Left lobe of liver (tissue), 2 donors: ENCODE measurements around the gene SLC34A1. TPM values are rescaled to one million over a fixed set of nuclear protein-coding genes. Genes with fewer than 3 reads are reported as not detected.

Experiments
- ATAC-seq: fragments of 200-7000 bp; cut with Tn5 transposase; one replicate; pipeline ENCODE4 v1.9.1; 2020; ENCODE audit warnings: mild to moderate bottlenecking, moderate library complexity
- DNase-seq: peaks from one replicate; pipeline ENCODE4 v3.0.0-alpha.2; 2020; ENCODE audit warnings: low spot score
- total RNA-seq: library from RNA; stranded (reverse); gene quantifications from one replicate; pipeline ENCODE4 v1.2.1, GENCODE V29; 2021
- donor health status: DM: no; HTN: no; CAD: no; lungs with moderate emphysema.
- donor health status: DM: no; HTN: yes; CAD: no.

SLC34A1 gene
- total RNA-seq, 1 donor from 2014 or later = 3.0 TPM

DNA sequence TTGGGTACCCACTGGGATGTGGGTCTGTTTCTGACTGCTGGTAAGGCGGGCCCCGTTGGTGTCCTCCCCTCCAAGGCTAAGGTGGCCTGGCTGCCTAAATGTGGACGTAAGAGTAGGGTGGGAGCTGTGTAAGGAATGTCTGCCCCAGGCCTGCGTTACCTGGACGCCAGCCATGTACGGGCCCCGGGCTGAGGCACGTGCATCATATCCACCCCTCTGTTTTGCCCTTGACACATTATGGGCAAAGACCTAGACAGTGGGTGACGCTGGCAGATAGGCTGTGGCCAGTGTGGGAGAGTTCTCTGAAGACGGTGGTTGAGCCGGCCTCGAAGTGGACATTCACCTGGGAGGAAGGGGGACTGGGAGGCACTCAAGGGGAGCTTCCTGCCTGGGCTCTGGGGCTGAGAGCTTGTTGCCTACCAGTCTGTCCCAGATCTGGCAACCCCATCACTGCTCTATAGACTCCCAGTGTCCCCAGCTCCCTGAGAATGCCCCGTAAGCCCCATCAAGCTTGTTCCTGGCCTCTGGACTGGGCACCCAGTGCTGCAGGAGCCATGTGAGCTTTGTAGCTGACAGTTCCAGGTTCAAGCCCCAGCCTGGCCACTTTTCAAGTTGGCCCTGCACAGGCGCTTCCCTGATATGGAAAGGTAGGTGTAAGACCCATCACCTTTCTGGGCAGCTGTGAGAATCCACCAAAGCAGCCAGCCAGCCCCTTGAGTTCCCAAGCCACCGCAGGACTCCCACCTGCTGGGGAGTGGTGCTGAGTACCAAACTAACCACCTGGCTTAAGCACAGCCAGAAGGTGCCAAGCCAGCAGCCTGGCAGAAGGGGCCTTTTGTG is 59.1 kb downstream of the SLC34A1 start:
- peak; percentile 44 for DNase-seq
- no peak for ATAC-seq

DNA sequence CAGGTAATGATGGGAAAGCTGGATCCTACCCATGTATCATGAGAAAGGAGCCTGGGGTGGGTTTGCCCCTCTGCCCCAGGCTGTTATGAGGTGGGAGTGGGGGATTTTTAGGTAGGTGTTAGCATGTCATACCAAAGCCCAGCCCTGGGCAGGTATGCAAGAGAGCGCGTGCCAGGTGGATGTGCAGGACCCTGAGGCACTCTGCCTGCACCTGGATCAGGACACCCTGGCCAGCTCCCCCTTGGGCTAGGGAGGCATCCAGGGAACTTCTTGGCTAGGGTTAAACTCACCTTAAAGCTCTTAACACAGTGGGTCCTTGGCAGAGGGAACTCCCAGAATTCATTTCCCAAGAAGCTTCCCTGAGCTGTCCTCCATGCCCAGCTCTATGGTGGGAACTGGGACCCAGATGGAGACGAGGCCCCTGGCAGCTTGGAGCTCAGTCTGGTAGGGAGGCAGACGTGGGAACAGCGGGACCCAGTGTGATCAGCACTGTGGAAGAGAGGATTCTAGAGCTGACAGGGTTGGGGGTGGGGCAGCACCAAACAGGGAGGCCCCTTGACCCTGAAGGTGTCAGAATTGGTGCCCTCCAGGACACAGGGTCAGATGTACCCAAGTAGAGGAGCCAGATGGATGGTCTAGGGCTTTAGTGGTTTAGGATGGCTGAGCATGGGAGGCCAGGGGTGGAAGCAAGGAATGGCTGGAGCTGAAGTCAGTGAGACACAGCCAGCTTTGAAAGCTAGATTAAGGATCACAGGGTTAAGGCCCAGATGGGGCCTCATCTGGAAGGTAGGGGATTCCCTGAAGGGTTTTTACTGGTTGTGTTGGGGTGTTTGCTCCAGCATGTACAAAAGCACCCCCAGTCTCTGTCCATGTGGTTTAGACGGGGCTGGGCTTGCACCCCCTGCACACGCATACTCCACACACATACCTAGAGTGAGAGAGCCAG is 60.1 kb downstream of the SLC34A1 start:
- DNase-seq (peak; percentile 45), ATAC-seq (no peak)

DNA sequence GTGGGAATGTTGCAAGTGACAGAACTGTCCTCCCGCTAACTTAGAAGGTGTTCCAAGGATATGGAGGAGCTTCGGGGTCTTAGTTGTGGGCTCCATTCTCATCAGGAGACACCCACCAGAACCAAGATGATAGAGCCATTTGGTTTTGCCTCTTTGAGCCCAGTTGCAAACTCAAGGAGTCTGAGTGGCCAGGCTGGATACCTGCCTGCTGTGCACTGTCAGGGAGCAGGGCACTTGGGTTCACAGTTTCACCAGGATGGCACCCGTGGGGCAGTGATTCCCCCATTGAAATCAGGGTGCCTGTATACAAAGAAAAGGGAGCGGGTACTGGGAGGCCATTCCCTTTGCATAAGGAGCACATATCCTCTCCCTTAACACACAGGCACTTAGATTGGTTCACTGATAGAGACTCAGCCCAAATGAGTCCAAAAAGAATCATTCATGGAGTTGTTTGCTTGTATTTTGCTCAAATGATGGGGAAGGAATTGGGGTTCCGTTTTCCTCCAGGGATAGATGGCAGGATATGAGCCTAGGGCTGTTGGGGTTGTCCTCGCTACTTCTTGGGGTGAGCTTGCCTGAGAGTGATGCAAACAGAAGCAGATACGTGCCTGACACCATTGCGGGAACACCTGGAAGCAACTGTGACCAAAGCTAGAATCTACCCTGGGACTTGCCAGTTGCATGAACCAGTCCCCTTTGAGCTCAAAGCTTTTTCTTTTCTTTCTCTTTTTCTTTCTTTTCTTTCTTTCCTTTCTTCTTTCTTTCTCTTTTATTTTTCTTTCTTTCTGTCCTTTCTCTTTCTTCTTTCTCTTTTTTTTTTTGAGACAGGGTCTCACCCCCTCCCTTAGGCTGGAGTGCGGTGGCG is 61.0 kb downstream of the SLC34A1 start:
- no peak for ATAC-seq
- no peak for DNase-seq

DNA sequence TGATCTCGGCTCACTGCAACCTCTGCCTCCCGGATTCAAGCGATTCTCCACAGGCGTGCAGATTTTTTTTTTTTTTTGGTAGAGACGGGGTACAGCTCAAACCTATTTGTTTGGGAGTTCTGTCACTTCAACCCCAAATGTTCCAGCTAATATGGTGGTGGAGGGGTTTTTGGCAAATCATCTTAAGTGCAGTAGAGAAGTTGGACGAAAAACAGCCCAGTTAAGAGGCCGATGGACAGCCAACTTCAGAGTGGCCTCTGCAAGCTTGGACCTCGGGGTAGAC is 61.6 kb downstream of the SLC34A1 start:
- DNase-seq = no peak
- no peak for ATAC-seq

DNA sequence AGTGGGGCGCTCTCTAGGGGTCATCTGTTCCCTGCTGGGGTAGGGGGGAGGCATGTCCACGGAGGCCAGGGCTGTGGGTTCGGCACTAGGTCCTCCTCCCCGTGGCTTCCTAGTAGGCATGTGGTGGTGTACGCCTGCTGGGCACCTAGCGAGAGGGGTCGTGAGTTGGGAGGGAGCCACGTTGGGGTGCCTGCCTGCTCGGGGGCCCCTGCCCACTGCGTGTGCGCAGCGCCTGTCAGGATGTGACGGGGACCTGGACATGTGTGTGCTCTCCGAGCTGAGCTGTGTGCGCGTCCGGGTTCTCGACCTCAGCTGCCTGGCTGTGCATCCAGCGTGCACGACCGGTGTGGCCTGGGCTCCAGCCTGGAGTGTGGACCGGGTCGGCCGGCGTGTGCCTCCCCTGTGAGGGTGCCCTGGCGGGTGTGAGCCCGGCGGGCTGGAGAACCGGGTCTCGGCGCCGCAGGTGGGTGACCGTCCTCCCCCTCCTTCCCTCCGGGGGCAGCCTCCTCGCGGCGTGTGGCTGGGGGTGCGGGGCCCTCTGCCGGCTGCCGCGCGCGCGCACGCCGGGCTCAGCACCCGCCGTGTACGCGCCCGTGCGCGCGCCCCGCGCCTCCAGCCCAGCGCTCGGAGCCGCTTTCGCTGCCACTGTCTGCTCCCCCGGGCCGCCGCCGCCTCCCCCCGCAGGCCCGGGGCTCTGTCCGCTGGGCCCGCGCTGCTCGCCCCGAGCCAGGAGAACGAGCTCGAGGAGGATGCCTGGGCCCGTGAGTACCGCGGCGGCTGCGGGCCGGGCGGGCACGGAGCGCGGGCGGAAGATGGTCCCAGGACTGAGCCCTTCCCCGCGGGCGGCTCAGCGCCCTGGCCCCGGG is 62.2 kb downstream of the SLC34A1 start, which contains the start of gene PRR7:
TSS of gene PRR7 (plus strand) at position 615 of the 866 bp plus-strand sequence. CDS start 8,254 bp downstream, outside the sequence.
- no peak for DNase-seq
- peak; percentile 87 for ATAC-seq

DNA sequence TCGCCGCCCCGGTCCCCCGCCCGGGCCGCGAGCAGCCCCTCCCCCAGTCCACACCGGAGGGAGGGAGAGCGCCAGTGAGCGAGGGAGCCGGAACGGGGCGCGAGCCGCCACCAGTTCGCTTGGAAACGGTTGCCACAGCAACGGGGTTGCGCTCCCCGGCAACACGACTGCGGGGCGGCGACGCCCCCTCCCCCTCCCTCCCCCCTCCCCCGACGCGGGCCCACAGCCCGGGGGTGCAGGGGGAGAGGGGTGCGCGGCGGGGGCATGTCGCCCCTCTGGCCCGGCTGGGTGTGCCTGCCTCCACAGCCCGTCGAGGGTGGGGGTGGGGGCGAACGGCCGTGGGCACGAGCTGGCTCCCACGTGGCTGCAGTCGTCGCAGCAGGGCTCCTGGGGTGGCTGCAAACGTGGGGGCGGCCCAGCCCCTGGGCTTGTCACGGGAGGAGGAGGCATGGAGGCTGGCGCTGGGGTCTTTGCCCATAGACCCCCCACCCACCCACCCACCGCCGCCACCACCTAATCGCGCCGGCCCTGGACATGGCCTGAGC is 62.9 kb downstream of the SLC34A1 start:
- DNase-seq = no peak
- peak; percentile 24 for ATAC-seq

DNA sequence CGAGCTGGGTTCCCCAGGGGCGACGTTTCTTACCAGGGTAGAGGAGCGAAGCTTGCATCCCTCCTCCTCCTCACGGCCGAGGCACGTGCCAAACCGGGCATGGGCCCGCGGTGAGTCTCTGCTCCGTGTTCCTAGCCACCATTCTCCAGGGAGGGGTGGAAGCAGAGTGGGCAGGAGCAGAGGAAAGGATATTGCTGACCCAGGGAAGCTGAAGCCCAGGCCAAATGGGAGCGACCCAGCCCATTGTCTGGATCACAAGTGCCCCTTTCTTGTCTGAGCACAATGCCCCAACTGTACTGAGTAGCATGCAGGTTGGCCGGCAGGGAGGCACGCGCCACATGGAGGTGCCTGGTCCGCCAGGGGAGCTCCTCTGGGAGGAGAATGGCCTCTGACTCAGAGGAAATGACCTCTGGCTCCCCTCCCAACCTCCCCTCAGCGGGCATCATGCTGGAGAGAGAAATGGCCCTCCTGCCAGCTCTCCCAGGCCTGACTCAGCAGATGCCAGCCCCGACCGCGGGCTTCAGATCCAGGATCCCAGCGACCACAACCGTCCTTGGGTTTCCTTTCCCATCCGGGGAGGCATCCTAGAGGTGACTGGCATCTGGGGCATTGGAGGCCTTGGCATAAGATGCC is 63.5 kb downstream of the SLC34A1 start:
- ATAC-seq = peak; percentile 38
- no peak for DNase-seq

Other genes starting within 250 kb of the SLC34A1 start
- gene RAB24, start 80.7 kb upstream of the SLC34A1 start, total RNA-seq = 15.3 TPM
- 68.1 TPM for gene PRELID1, start 80.6 kb upstream of the SLC34A1 start, total RNA-seq
- 9.4 TPM for gene MXD3, start 72.5 kb upstream of the SLC34A1 start, total RNA-seq
- 162 TPM for gene LMAN2, start 32.8 kb upstream of the SLC34A1 start, total RNA-seq
- 34.6 TPM for gene RGS14, start 26.5 kb upstream of the SLC34A1 start, total RNA-seq
- gene PFN3, start 16.2 kb downstream of the SLC34A1 start, total RNA-seq = not detected
- 292 TPM for gene F12, start 25.1 kb downstream of the SLC34A1 start, total RNA-seq
- 9.8 TPM for gene GRK6, start 42.2 kb downstream of the SLC34A1 start, total RNA-seq
- gene PRR7, start 62.4 kb downstream of the SLC34A1 start, total RNA-seq = 0.63 TPM
- 1.7 TPM for gene DBN1, start 89.2 kb downstream of the SLC34A1 start, total RNA-seq
- 5.3 TPM for gene PDLIM7, start 113.2 kb downstream of the SLC34A1 start, total RNA-seq
- 3.2 TPM for gene DOK3, start 125.4 kb downstream of the SLC34A1 start, total RNA-seq
- gene DDX41, start 132.5 kb downstream of the SLC34A1 start, total RNA-seq = 43.2 TPM
- 69.0 TPM for gene FAM193B, start 170.1 kb downstream of the SLC34A1 start, total RNA-seq
- 135 TPM for gene TMED9, start 207.8 kb downstream of the SLC34A1 start, total RNA-seq
- 13.5 TPM for gene B4GALT7, start 215.7 kb downstream of the SLC34A1 start, total RNA-seq